Measurements from ENCODE around the gene SORBS1. TPM values are rescaled to one million over a fixed set of nuclear protein-coding genes. Genes with fewer than 3 reads are reported as not detected.

Gene SORBS1
- total and polyA plus RNA-seq, 9 of the 15 experiments (the other 6 are each of a cell fraction or from before 2014, with no cell fraction given) = 2.0 to 13.3 (median 6.5) TPM

- TF ChIP-seq, protein P1, sequence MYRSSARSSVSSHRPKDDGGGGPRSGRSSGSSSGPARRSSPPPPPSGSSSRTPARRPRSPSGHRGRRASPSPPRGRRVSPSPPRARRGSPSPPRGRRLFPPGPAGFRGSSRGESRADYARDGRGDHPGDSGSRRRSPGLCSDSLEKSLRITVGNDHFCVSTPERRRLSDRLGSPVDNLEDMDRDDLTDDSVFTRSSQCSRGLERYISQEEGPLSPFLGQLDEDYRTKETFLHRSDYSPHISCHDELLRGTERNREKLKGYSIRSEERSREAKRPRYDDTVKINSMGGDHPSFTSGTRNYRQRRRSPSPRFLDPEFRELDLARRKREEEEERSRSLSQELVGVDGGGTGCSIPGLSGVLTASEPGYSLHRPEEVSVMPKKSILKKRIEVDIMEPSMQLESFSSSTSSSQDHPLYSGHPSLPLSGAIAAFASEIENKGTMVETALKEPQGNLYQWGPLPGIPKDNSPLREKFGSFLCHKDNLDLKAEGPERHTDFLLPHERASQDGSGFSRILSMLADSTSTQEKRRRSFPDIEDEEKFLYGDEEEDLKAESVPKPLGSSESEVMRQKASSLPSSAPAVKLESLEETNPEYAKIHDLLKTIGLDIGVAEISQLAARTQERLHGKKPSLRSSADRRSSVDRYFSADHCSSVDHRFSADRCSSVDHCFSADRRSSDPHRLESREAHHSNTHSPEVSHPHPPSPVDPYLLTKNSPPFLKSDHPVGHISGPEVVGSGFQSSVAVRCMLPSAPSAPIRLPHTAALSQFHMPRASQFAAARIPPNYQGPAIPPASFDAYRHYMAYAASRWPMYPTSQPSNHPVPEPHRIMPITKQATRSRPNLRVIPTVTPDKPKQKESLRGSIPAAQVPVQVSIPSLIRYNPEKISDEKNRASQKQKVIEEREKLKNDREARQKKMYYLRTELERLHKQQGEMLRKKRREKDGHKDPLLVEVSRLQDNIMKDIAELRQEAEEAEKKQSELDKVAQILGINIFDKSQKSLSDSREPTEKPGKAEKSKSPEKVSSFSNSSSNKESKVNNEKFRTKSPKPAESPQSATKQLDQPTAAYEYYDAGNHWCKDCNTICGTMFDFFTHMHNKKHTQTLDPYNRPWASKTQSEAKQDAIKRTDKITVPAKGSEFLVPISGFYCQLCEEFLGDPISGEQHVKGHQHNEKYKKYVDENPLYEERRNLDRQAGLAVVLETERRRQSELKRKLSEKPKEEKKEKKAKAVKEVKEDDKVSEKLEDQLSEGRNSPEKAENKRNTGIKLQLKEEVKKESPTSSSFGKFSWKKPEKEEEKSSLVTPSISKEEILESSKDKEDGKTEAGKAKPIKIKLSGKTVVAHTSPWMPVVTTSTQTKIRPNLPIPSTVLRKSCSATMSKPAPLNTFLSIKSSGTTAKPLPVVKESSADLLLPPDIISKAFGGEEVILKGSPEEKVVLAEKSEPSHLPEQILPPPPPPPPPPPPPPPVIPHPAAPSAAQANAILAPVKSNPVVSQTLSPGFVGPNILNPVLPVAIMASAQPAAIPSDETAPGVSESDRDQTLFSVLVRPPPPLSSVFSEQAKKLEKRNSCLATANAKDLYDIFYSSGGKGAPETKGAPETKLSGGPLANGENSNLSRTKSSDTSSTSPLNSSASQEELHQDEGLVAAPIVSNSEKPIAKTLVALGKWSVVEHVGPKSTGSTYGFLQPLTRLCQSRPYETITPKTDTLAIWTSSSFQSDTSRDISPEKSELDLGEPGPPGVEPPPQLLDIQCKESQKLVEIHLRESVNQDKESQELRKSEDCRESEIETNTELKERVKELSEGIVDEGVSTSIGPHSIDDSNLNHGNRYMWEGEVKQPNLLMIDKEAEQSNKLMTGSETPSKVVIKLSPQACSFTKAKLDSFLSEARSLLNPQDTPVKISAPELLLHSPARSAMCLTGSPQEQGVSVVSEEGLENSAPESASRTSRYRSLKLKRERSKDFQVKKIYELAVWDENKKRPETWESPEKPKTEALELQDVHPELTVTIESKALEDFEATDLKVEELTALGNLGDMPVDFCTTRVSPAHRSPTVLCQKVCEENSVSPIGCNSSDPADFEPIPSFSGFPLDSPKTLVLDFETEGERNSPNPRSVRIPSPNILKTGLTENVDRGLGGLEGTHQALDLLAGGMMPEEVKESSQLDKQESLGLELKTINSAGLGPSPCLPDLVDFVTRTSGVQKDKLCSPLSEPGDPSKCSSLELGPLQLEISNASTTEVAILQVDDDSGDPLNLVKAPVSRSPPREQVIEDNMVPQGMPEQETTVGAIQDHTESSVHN (IDR thresholded peaks at IDR 0.05; ENCODE audit: borderline replicate concordance in 1 of 2, low read depth in 1 of 2) = peak in 1 of 2 experiments; percentile 67; a peak in 1 of 4 replicates
- no peak for TF ChIP-seq SRF (CRISPR knock-in tag; IDR thresholded peaks at IDR 0.05)
- no peak for TF ChIP-seq ZSCAN29 (IDR thresholded peaks at IDR 0.05)
- TF ChIP-seq, protein P2, sequence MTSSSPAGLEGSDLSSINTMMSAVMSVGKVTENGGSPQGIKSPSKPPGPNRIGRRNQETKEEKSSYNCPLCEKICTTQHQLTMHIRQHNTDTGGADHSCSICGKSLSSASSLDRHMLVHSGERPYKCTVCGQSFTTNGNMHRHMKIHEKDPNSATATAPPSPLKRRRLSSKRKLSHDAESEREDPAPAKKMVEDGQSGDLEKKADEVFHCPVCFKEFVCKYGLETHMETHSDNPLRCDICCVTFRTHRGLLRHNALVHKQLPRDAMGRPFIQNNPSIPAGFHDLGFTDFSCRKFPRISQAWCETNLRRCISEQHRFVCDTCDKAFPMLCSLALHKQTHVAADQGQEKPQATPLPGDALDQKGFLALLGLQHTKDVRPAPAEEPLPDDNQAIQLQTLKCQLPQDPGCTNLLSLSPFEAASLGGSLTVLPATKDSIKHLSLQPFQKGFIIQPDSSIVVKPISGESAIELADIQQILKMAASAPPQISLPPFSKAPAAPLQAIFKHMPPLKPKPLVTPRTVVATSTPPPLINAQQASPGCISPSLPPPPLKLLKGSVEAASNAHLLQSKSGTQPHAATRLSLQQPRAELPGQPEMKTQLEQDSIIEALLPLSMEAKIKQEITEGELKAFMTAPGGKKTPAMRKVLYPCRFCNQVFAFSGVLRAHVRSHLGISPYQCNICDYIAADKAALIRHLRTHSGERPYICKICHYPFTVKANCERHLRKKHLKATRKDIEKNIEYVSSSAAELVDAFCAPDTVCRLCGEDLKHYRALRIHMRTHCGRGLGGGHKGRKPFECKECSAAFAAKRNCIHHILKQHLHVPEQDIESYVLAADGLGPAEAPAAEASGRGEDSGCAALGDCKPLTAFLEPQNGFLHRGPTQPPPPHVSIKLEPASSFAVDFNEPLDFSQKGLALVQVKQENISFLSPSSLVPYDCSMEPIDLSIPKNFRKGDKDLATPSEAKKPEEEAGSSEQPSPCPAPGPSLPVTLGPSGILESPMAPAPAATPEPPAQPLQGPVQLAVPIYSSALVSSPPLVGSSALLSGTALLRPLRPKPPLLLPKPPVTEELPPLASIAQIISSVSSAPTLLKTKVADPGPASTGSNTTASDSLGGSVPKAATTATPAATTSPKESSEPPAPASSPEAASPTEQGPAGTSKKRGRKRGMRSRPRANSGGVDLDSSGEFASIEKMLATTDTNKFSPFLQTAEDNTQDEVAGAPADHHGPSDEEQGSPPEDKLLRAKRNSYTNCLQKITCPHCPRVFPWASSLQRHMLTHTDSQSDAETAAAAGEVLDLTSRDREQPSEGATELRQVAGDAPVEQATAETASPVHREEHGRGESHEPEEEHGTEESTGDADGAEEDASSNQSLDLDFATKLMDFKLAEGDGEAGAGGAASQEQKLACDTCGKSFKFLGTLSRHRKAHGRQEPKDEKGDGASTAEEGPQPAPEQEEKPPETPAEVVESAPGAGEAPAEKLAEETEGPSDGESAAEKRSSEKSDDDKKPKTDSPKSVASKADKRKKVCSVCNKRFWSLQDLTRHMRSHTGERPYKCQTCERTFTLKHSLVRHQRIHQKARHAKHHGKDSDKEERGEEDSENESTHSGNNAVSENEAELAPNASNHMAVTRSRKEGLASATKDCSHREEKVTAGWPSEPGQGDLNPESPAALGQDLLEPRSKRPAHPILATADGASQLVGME (CRISPR knock-in tag; IDR thresholded peaks at IDR 0.05) = no peak
- no peak for TF ChIP-seq ZNF354B (CRISPR knock-in tag; IDR thresholded peaks at IDR 0.05)
- no peak for TF ChIP-seq GATAD2B (IDR thresholded peaks at IDR 0.05; ENCODE audit: borderline replicate concordance)
- TF ChIP-seq DACH1 (IDR thresholded peaks at IDR 0.05; ENCODE audit: partially characterized antibody) = peak; percentile 79
- peak; percentile 72; the same call in 1 of the 2 replicates for TF ChIP-seq PHB2 (IDR thresholded peaks at IDR 0.05; ENCODE audit: low read depth)
- TF ChIP-seq SUPT5H (IDR thresholded peaks at IDR 0.05) = no peak
- no peak for TF ChIP-seq EP400 (IDR thresholded peaks at IDR 0.05)
- TF ChIP-seq NR4A1 (CRISPR knock-in tag; IDR thresholded peaks at IDR 0.05) = no peak
- TF ChIP-seq NR4A1 (tag; IDR thresholded peaks at IDR 0.05) = no peak
- TF ChIP-seq ZNF778 (CRISPR knock-in tag; IDR thresholded peaks at IDR 0.05) = no peak
- TF ChIP-seq ETV5 (CRISPR knock-in tag; IDR thresholded peaks at IDR 0.05; ENCODE audit: low read depth) = no peak
- TF ChIP-seq KLF6 (CRISPR knock-in tag; IDR thresholded peaks at IDR 0.05; ENCODE audit: borderline replicate concordance) = no peak
Measured at GRCh38 chr10:95425592-95426465, 135.3 kb downstream of the SORBS1 start (continued).
